SK-N-SH treated with all-trans-retinoic acid at 6 μM for 48 hours (cell line): ENCODE results near the gene FBXO10.

Experiments
- ATAC-seq: fragments of 200-7000 bp; cut with Tn5 transposase; 3 replicates; pipeline ENCODE4 v1.9.1; 2020; ENCODE audit warnings: mild to moderate bottlenecking, moderate library complexity
- ARNTL ChIP-seq: fragments of 450-650 bp; formaldehyde crosslinking; IDR thresholded peaks from 2 replicates; pipeline ENCODE4 v1.5.0; 2020; ENCODE audit warnings: low read depth, mild to moderate bottlenecking, moderate library complexity, borderline replicate concordance
- BACH2 ChIP-seq: fragments of 250-450 bp; sonication (Bioruptor Pico); IDR thresholded peaks from 2 replicates; pipeline ENCODE4 v1.9.0; 2021; ENCODE audit warnings: mild to moderate bottlenecking, borderline replicate concordance
- CREB5 ChIP-seq: fragments of 250-450 bp; sonication (Bioruptor Pico); IDR thresholded peaks from 2 replicates; pipeline ENCODE4 v1.5.1; 2020; ENCODE audit warnings: low read depth, mild to moderate bottlenecking, moderate library complexity
- CSRNP3 ChIP-seq: fragments of 250-450 bp; sonication (Bioruptor Pico); IDR thresholded peaks from 2 replicates; pipeline ENCODE4 v1.5.1; 2021; ENCODE audit warnings: mild to moderate bottlenecking, moderate library complexity
- ESRRG ChIP-seq: fragments of 250-450 bp; sonication (Bioruptor Pico); IDR thresholded peaks from 2 replicates; pipeline ENCODE4 v1.6.1; 2021; ENCODE audit warnings: mild to moderate bottlenecking
- GLIS3 ChIP-seq: fragments of 250-450 bp; sonication (Bioruptor Pico); IDR thresholded peaks from 2 replicates; pipeline ENCODE4 v1.5.0; 2020; ENCODE audit warnings: mild to moderate bottlenecking, moderate library complexity
- ISL1 ChIP-seq: fragments of 250-450 bp; sonication (Bioruptor Pico); IDR thresholded peaks from 2 replicates; pipeline ENCODE4 v2.1.2; 2022; ENCODE audit warnings: mild to moderate bottlenecking, moderate library complexity
- OSR1 ChIP-seq: fragments of 250-450 bp; sonication (Bioruptor Pico); IDR thresholded peaks from 2 replicates; pipeline ENCODE4 v1.8.0; 2022; ENCODE audit warnings: moderate library complexity, mild to moderate bottlenecking, inconsistent platforms
- PATZ1 ChIP-seq: fragments of 250-450 bp; sonication (Bioruptor Pico); IDR thresholded peaks from 2 replicates; pipeline ENCODE4 v1.8.0; 2020; ENCODE audit warnings: mild to moderate bottlenecking, moderate library complexity, borderline replicate concordance
- POU6F1 ChIP-seq: fragments of 250-450 bp; sonication (Bioruptor Pico); IDR thresholded peaks from 2 replicates; pipeline ENCODE4 v1.8.0; 2021; ENCODE audit warnings: low read depth, mild to moderate bottlenecking, moderate library complexity, borderline replicate concordance
- PPARA ChIP-seq: fragments of 250-450 bp; sonication (Bioruptor Pico); IDR thresholded peaks from 2 replicates; pipeline ENCODE4 v1.5.0; 2020; ENCODE audit warnings: mild to moderate bottlenecking, borderline replicate concordance
- RARB ChIP-seq: fragments of 250-450 bp; sonication (Bioruptor Pico); IDR thresholded peaks from 2 replicates; pipeline ENCODE4 v1.8.0; 2021; ENCODE audit warnings: mild to moderate bottlenecking, moderate library complexity
- SNAI2 ChIP-seq: fragments of 250-450 bp; sonication (Bioruptor Pico); IDR thresholded peaks from 2 replicates; pipeline ENCODE4 v1.5.0; 2020; ENCODE audit warnings: mild to moderate bottlenecking, moderate library complexity
- TCF4 ChIP-seq: fragments of 250-450 bp; sonication (Bioruptor Pico); IDR thresholded peaks from 2 replicates; pipeline ENCODE4 v1.8.0; 2021; ENCODE audit warnings: mild to moderate bottlenecking, moderate library complexity, borderline replicate concordance
- TOX ChIP-seq: fragments of 250-450 bp; sonication (Bioruptor Pico); IDR thresholded peaks from 2 replicates; pipeline ENCODE4 v1.8.0; 2021; ENCODE audit warnings: mild to moderate bottlenecking, moderate library complexity, borderline replicate concordance
- TSHZ2 ChIP-seq: fragments of 250-450 bp; sonication (Bioruptor Pico); IDR thresholded peaks from 2 replicates; pipeline ENCODE4 v1.5.0; 2020; ENCODE audit warnings: mild to moderate bottlenecking, moderate library complexity
- ZC3H10 ChIP-seq: fragments of 250-450 bp; sonication (Bioruptor Pico); IDR thresholded peaks from 2 replicates; pipeline ENCODE4 v1.5.1; 2021; ENCODE audit warnings: mild to moderate bottlenecking, moderate library complexity
- ZFP3 ChIP-seq: fragments of 250-450 bp; sonication (Bioruptor Pico); IDR thresholded peaks from 2 replicates; pipeline ENCODE4 v1.5.0; 2020; ENCODE audit warnings: mild to moderate bottlenecking, moderate library complexity
- ZNF565 ChIP-seq: fragments of 450-650 bp; formaldehyde crosslinking; conservative IDR thresholded peaks from 2 replicates; pipeline ENCODE4 v1.5.0; 2020; ENCODE audit warnings: low read depth, mild to moderate bottlenecking, moderate library complexity
- ZNF70 ChIP-seq: fragments of 450-650 bp; formaldehyde crosslinking; IDR thresholded peaks from 2 replicates; pipeline ENCODE4 v1.5.0; 2020; ENCODE audit warnings: mild to moderate bottlenecking, moderate library complexity
- ZNF8 ChIP-seq: fragments of 450-650 bp; formaldehyde crosslinking; IDR thresholded peaks from 2 replicates; pipeline ENCODE4 v1.5.0; 2020; ENCODE audit warnings: mild to moderate bottlenecking, moderate library complexity

The FBXO10 gene

GRCh38 chr9:37575511-37575914 is 667 bp downstream of the FBXO10 start (continued):
- TF ChIP-seq TSHZ2 (CRISPR knock-in tag) (no peak), ZNF8 (no peak), GLIS3 (CRISPR knock-in tag) (no peak), OSR1 (CRISPR knock-in tag) (no peak), ISL1 (no peak), ZNF70 (CRISPR knock-in tag) (no peak)
- TF ChIP-seq, all 23 proteins: peak for 0

- ATAC-seq, result peak; percentile 53
- TF ChIP-seq ESRRG (CRISPR knock-in tag), result no peak
- no peak for TF ChIP-seq TCF4 (CRISPR knock-in tag)
- TF ChIP-seq ISL1, result no peak
- TF ChIP-seq ZFP3, result no peak
- no peak for TF ChIP-seq PPARA (CRISPR knock-in tag)
- TF ChIP-seq BACH2, result no peak
- TF ChIP-seq OSR1 (CRISPR knock-in tag), result no peak
- TF ChIP-seq SNAI2, result no peak
- TF ChIP-seq POU6F1, result no peak
- no peak for TF ChIP-seq ZNF70 (CRISPR knock-in tag)
- no peak for TF ChIP-seq CREB5
- no peak for TF ChIP-seq CSRNP3 (CRISPR knock-in tag)
- no peak for TF ChIP-seq ARNTL (CRISPR knock-in tag)
- no peak for TF ChIP-seq TOX (CRISPR knock-in tag)
- TF ChIP-seq RARB (CRISPR knock-in tag), result no peak
- TF ChIP-seq PATZ1, result no peak
- TF ChIP-seq TSHZ2 (CRISPR knock-in tag), result no peak
- no peak for TF ChIP-seq ZNF565 (CRISPR knock-in tag)
- TF ChIP-seq ZNF8, result no peak
- no peak for TF ChIP-seq ZC3H10 (CRISPR knock-in tag)
- TF ChIP-seq, all 23 proteins: peak for 0
Measured at GRCh38 chr9:37575001-37575400, 1.2 kb downstream of the FBXO10 start.
